HK-2 (cell line): ENCODE measurements around the gene ZNF513.

Experiments
- DNase-seq: peaks from one replicate; pipeline ENCODE4 v3.0.0-alpha.2; 2018; ENCODE audit not compliant: unreplicated experiment

Gene ZNF513

GRCh38 chr2:27381577-27382181, 1.1 kb upstream of the ZNF513 start:
- no peak for DNase-seq

GRCh38 chr2:27379836-27380625, 503 bp downstream of the ZNF513 start:
- no peak for DNase-seq

GRCh38 chr2:27379383-27379835, 1.1 kb downstream of the ZNF513 start:
- no peak for DNase-seq

- DNase-seq: no peak
Measured at GRCh38 chr2:27378809-27379290, 1.7 kb downstream of the ZNF513 start.

GRCh38 chr2:27378096-27378808, 2.3 kb downstream of the ZNF513 start:
- peak; percentile 46 for DNase-seq

- no peak for DNase-seq
Measured at GRCh38 chr2:27377618-27378095, 2.9 kb downstream of the ZNF513 start.

GRCh38 chr2:27376866-27377617, 3.5 kb downstream of the ZNF513 start:
- DNase-seq: no peak

GRCh38 chr2:27376151-27376865, 4.2 kb downstream of the ZNF513 start:
- DNase-seq: no peak

GRCh38 chr2:27375513-27376099, 4.9 kb downstream of the ZNF513 start:
- no peak for DNase-seq

- no peak for DNase-seq
Measured at GRCh38 chr2:27373567-27373966, 7.0 kb downstream of the ZNF513 start.

- no peak for DNase-seq
Measured at GRCh38 chr2:27372937-27373336, 7.6 kb downstream of the ZNF513 start.

GRCh38 chr2:27370816-27371620, 9.5 kb downstream of the ZNF513 start:
- peak; percentile 47 for DNase-seq

- DNase-seq: peak; percentile 100
Measured at GRCh38 chr2:27370026-27370815, 10.3 kb downstream of the ZNF513 start, which contains the start of the genes EIF2B4 and SNX17. Gene EIF2B4 (minus strand): TSS chr2:27370338. CDS start chr2:27370314, 24 bp downstream. Gene SNX17 (plus strand): TSS chr2:27370616. CDS start chr2:27370744, 128 bp downstream.

GRCh38 chr2:27369471-27370025, 11.0 kb downstream of the ZNF513 start:
- peak; percentile 66 for DNase-seq

GRCh38 chr2:27363933-27364332, 16.6 kb downstream of the ZNF513 start:
- no peak for DNase-seq

GRCh38 chr2:27362678-27363420, 17.7 kb downstream of the ZNF513 start:
- no peak for DNase-seq

- peak; percentile 97 for DNase-seq
Measured at GRCh38 chr2:27356382-27357181, 24.0 kb downstream of the ZNF513 start, which contains the start of gene GTF3C2. Gene GTF3C2 (minus strand): TSS chr2:27356764. CDS start chr2:27343554, 13,210 bp downstream.
